Pancreas (tissue), 10 donors: Measurements from ENCODE around the gene PABPC1L2A. TPM values are rescaled to one million over a fixed set of nuclear protein-coding genes. Genes with fewer than 3 reads are reported as not detected.
"Not testable (repeated sequence)": the region's sequence is repeated elsewhere in the genome, so short reads cannot be mapped to it uniquely, and the experiment has no call there.

Experiments
- ATAC-seq, 4 donors: fragments of 200-7000 bp; cut with Tn5 transposase; one replicate each; pipeline versions ENCODE4 v1.8.0 to v1.9.1; 2020; ENCODE audit warnings: mild to moderate bottlenecking in 4 of 4, moderate library complexity in 4 of 4
- DNase-seq, 6 donors: peaks; one replicate each; pipeline ENCODE4 v3.0.0-alpha.2; 2020
- FAIRE-seq: peaks from 2 replicates; lab custom pipeline; 2012; peaks lifted over from hg19 to GRCh38; lab: Jason Lieb, UNC
- H3K27ac ChIP-seq, 4 donors: fragments of 200-600 bp; sonication (generic); 1 replicate in 3 of 4; 2 replicates in 1 of 4; pipeline versions ENCODE4 v1.5.0 to v1.8.0; 2020
- H3K27me3 ChIP-seq, 4 donors: fragments of 200-600 bp; one replicate each; pipeline ENCODE4 v1.8.0; 2021
- H3K36me3 ChIP-seq, 3 donors: fragments of 200-600 bp; sonication (generic) in 1 of 3; one replicate each; pipeline versions ENCODE4 v1.5.0 to v1.8.0; 2020 to 2021
- H3K4me1 ChIP-seq, 3 donors: fragments of 200-600 bp; one replicate each; pipeline ENCODE4 v1.8.0; 2021
- H3K4me3 ChIP-seq, 4 donors: fragments of 200-600 bp; sonication (generic) in 2 of 4; one replicate each; pipeline versions ENCODE4 v1.5.0 to v1.8.0; 2020 to 2021
- H3K9me3 ChIP-seq, 4 donors: fragments of 200-600 bp; one replicate each; pipeline ENCODE4 v1.8.0; 2021
- CTCF ChIP-seq, 4 donors: fragments of 200-600 bp; sonication (generic) in 3 of 4; IDR thresholded peaks; one replicate each; pipeline versions ENCODE4 v1.5.0 to v1.8.0; 2021; ENCODE audit warnings: antibody characterized with exemption in 4 of 4
- WGBS, 2 donors: extraction: QIAGEN DNeasy Blood & Tissue Kit; methylation state at CpG; one replicate each; pipeline ENCODE4 v1.1.7; 2013; 5-methylcytosine and 5-hydroxymethylcytosine counted together
- intact Hi-C, 3 donors: fragments of 100-400 bp; cut with DNase I; formaldehyde crosslinking; loops; one replicate each; pipeline versions ENCODE4 v1.11.1 to v1.14.2; 2022
- polyA plus RNA-seq, 2 donors: library from polyadenylated mRNA; stranded (reverse); fragments of 200-250 nt; gene quantifications; one replicate each; pipeline ENCODE4 v1.2.3, GENCODE V29; 2013
- total RNA-seq, 6 donors: library from RNA; stranded (reverse); fragmentation: NEBNext Ultra II Directional in 4 of 6; extraction: Animal tissue kit (Norgen Biotek cat#: 25700) in 4 of 6; gene quantifications; one replicate each; pipeline versions ENCODE4 v1.2.1 to v1.2.4, GENCODE V29; 2021 to 2023
- donor health status: healthy with polysubstance abuse.
- donor health status: DM: no; HTN: no; CAD: no; lungs with moderate emphysema.
- donor health status: DM: no; HTN: no; CAD: no.
- donor health status: control.
- donor health status: control.
- donor health status: Bipolar disorder and iron deficiency.
- donor health status: DM: yes; HTN: yes; CAD: no.
- donor health status: DM: no; HTN: no; CAD: no.
- donor health status: DM: no; HTN: no; CAD: no.
- donor health status: DM: yes; HTN: yes; CAD: no.

Gene PABPC1L2A
- total RNA-seq (not detected), polyA plus RNA-seq (not detected)

DNA sequence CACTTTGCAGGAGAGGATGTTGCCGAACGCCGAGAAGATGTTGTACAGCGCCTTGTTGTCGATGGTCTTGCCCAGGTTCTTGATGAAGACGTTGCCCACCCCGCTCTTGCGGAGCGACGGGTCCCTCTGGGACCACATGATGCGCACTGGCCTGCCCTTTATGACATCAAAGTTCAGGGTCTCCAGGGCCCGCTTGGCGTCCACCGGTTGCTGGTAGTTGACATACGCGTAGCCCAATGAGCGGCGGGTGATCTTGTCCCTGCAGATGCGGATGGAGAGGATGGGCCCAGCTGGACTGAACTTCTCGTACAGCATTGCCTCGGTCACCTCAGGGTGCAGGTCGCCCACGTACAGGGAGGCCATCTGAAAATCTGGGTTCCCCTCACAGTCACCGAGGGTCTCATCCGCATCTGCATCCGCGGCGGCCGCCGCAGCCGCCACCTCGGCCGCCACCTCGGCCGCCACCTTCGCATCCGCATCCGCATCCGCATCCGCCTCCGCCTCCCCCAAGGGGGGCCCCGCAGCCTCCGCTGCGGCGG lies at the start of gene PABPC1L2A:
PABPC1L2A (minus strand) TSS at position 489 of the 539 bp plus-strand sequence; CDS start at position 363, 126 bp downstream.
- H3K27ac ChIP-seq, H3K9me3 ChIP-seq, H3K4me1 ChIP-seq, ATAC-seq, DNase-seq, H3K4me3 ChIP-seq, intact Hi-C loops, H3K36me3 ChIP-seq, FAIRE-seq: not testable (repeated sequence)
- WGBS, 2 donors = 1% methylated on average over 15 of the region's 45 CpGs; no CpG with 5 or more reads in 1 of the 2 donors
- peaks cover 0 to 19% (median 4%) of the 10 kb centered on the region in 4 donors for H3K27me3 ChIP-seq

GRCh38 chrX:73127700-73128241 lies 48.5 kb upstream of the PABPC1L2A start:
- WGBS, 2 donors = 21 to 49% methylated on average over 23 of the region's 23 CpGs

DNA sequence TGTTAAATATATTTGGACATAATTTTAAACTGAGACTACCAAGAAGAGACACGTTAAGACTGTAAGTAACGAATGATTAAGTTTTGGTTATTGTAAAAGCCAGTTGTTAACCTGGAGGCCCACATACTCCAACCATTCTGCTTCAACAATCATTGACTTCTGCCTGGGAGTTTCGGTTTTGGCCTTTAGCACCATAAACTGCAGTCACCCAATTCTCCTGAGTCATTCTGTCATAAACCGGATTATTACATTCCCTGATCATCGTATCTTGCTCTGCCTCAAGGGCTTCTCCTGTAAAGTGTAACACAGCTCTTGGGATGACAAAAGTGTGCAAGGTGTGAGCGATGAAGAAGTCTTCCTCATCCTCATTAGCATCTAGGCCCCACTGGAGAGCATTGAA lies 46.9 kb upstream of the PABPC1L2A start:
- intact Hi-C loops = no loop called here
- no peak for TF ChIP-seq CTCF (IDR thresholded peaks at IDR 0.05)
- Histone ChIP-seq H3K4me1 (no peaks in the 10 kb centered on the region), H3K27me3 (peaks cover 0 to 34% (median 0%) of the 10 kb centered on the region in 4 donors), H3K36me3 (no peaks in the 10 kb centered on the region), H3K27ac (no peak overlapping the region), H3K9me3 (no peaks in the 10 kb centered on the region), H3K4me3 (no peak overlapping the region)
- ATAC-seq = no peak
- DNase-seq = no peak
- WGBS, 2 donors = 80 to 81% methylated on average over 6 of the region's 6 CpGs
- peak; percentile 20 for FAIRE-seq

More at GRCh38 chrX:73127700-73128241, 48.5 kb upstream of the PABPC1L2A start:
- ATAC-seq (peak in 3 of 4 donors; percentile 31 to 95 (median 57)), DNase-seq (peak in 4 of 6 donors; percentile 6 to 40 (median 18)), FAIRE-seq (no peak)
- peak overlapping the region in 2 of 4 donors; percentile 11 for H3K4me3 ChIP-seq
- H3K27me3 ChIP-seq = peaks cover 0 to 44% (median 0%) of the 10 kb centered on the region in 4 donors
- H3K36me3 ChIP-seq = no peaks in the 10 kb centered on the region
- no peak for TF ChIP-seq CTCF (IDR thresholded peaks at IDR 0.05)
- intact Hi-C loops = no loop called here
- H3K4me1 ChIP-seq = no peaks in the 10 kb centered on the region
- H3K9me3 ChIP-seq = no peaks in the 10 kb centered on the region
- no peak overlapping the region for H3K27ac ChIP-seq

GRCh38 chrX:73099505-73099904 lies 20.2 kb upstream of the PABPC1L2A start:
- H3K27ac ChIP-seq, H3K4me1 ChIP-seq, H3K36me3 ChIP-seq, ATAC-seq, H3K9me3 ChIP-seq, H3K27me3 ChIP-seq, FAIRE-seq, H3K4me3 ChIP-seq, intact Hi-C loops, DNase-seq: not testable (repeated sequence)
- 70 to 78% methylated on average over 9 of the region's 9 CpGs for WGBS, 2 donors

DNA sequence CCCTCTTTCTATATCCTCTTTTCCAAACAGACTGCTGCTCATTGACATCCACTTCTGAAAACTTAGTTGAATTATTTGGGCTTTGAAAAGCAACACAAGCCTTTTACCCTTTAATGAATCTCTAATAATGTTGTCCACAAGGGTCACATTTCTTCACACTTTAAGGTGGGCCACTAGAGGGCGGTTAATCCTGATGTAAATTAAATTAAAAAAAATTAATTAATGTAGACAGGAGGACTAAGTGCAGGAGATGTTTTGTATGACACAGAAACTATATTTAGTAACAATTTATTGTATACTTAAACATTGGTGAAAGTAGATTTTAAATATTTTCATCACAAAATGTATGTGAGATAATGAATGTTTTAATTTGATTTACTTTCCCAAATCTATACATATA lies 7.5 kb upstream of the PABPC1L2A start:
- WGBS, 2 donors = 2 to 5% methylated on average over 1 of the region's 1 CpG
- intact Hi-C loops, H3K36me3 ChIP-seq, H3K27me3 ChIP-seq, H3K27ac ChIP-seq, H3K4me3 ChIP-seq, H3K4me1 ChIP-seq, ATAC-seq, DNase-seq, H3K9me3 ChIP-seq: not testable (repeated sequence)
- FAIRE-seq = peak; percentile 80

DNA sequence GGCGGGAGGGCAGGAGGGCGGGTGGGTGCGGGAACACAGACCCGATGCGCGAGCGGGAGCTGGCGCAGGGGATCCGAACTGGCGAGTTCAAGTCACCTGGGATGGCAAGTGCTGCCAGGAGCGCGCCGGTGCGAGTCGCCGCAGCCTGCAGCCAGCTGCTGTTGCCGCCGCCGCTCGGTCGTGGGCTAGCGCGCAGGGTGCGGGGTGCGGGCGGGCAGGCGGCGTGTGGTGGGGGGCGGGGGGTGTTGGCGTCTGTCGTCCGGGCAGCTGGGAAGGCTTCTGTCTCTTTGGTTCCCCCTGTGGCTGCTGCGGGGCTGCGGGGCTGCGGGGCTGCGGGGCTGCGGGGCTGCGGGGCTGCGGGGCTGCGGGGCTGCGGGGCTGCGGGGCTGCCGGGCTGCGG lies 572 bp upstream of the PABPC1L2A start:
- intact Hi-C loops, ATAC-seq, FAIRE-seq, H3K4me1 ChIP-seq, H3K36me3 ChIP-seq, H3K4me3 ChIP-seq, H3K9me3 ChIP-seq, DNase-seq, H3K27ac ChIP-seq: not testable (repeated sequence)
- peaks cover 0 to 18% (median 4%) of the 10 kb centered on the region in 4 donors for H3K27me3 ChIP-seq
- no CpG with 5 or more reads among the region's 44 CpGs for WGBS, 2 donors

- H3K4me3 ChIP-seq, DNase-seq, ATAC-seq, H3K27ac ChIP-seq, H3K4me1 ChIP-seq, intact Hi-C loops, FAIRE-seq, H3K9me3 ChIP-seq, H3K36me3 ChIP-seq: not testable (repeated sequence)
- H3K27me3 ChIP-seq = peaks cover 0 to 21% (median 4%) of the 10 kb centered on the region in 4 donors
- WGBS, 2 donors = no CpG with 5 or more reads among the region's 19 CpGs
These were observed 715 bp downstream of the PABPC1L2A start for GRCh38 chrX:73078597-73078996.
